DOHH2 (cell line): ENCODE data around the gene PTPRC.

Experiments
- H3F3A ChIP-seq: fragments of 200-600 bp; sonication (generic), shearing (Covaris generic); 2 replicates; pipeline ENCODE4 v1.6.0; 2016; ENCODE audit warnings: antibody characterized with exemption, mild to moderate bottlenecking; ENCODE audit not compliant: control insufficient read depth, insufficient read depth
- H3K27ac ChIP-seq: fragments of 200-600 bp; sonication (generic); 2 replicates; pipeline ENCODE4 v1.5.1; 2014; ENCODE audit warnings: low read depth, mild to moderate bottlenecking, low read length, moderate library complexity
- H3K27me3 ChIP-seq: fragments of 200-600 bp; sonication (generic); 2 replicates; pipeline ENCODE4 v1.6.1; 2014; ENCODE audit warnings: mild to moderate bottlenecking, low read length, mixed read lengths; ENCODE audit not compliant: control insufficient read depth
- H3K36me3 ChIP-seq: fragments of 200-600 bp; sonication (generic); 2 replicates; pipeline ENCODE4 v1.6.1; 2014; ENCODE audit warnings: mild to moderate bottlenecking, low read length, moderate library complexity, mixed read lengths; ENCODE audit not compliant: control insufficient read depth
- H3K4me1 ChIP-seq: fragments of 200-600 bp; sonication (generic); 2 replicates; pipeline ENCODE4 v1.6.1; 2014; ENCODE audit warnings: mild to moderate bottlenecking, low read length, mixed read lengths; ENCODE audit not compliant: control insufficient read depth
- H3K4me2 ChIP-seq: fragments of 200-600 bp; sonication (generic); 2 replicates; pipeline ENCODE4 v1.6.0; 2014; ENCODE audit warnings: mild to moderate bottlenecking, low read length, moderate library complexity
- H3K4me3 ChIP-seq: fragments of 200-600 bp; sonication (generic); 2 replicates; pipeline ENCODE4 v1.5.1; 2014; ENCODE audit warnings: mild to moderate bottlenecking, low read length, mixed read lengths
- H3K79me2 ChIP-seq: fragments of 200-600 bp; sonication (generic); 2 replicates; pipeline ENCODE4 v1.6.1; 2014; ENCODE audit warnings: mild to moderate bottlenecking, low read length, mixed read lengths; ENCODE audit not compliant: control insufficient read depth
- H3K9me2 ChIP-seq: fragments of 200-600 bp; sonication (generic); replicated peaks from 2 replicates; pipeline ENCODE4 v1.6.1; 2014; ENCODE audit warnings: mild to moderate bottlenecking, low read length, mixed read lengths; ENCODE audit not compliant: control insufficient read depth
- H3K9me3 ChIP-seq: fragments of 200-600 bp; sonication (generic); 2 replicates; pipeline ENCODE4 v1.6.1; 2014; ENCODE audit warnings: antibody characterized with exemption, low read length, mixed read lengths; ENCODE audit not compliant: control insufficient read depth, insufficient read depth
- H4K20me1 ChIP-seq: fragments of 200-600 bp; sonication (generic); 2 replicates; pipeline ENCODE4 v1.6.0; 2014; ENCODE audit warnings: low read depth, mild to moderate bottlenecking, antibody characterized with exemption, low read length, moderate library complexity; ENCODE audit not compliant: control insufficient read depth, insufficient read depth
- CTCF ChIP-seq: fragments of 200-600 bp; sonication (generic); IDR thresholded peaks from one replicate; pipeline ENCODE4 v1.5.1; 2014; ENCODE audit warnings: antibody characterized with exemption, mild to moderate bottlenecking, low read depth, low read length; ENCODE audit not compliant: poor library complexity, severe bottlenecking
- EZH2phosphoT487 ChIP-seq: fragments of 200-600 bp; sonication (generic); IDR thresholded peaks from 2 replicates; pipeline ENCODE4 v1.6.1; 2017; ENCODE audit warnings: borderline replicate concordance, mild to moderate bottlenecking, antibody characterized with exemption, low read length, moderate library complexity, mixed read lengths

Gene PTPRC

GRCh38 chr1:198610362-198610761, 28.5 kb upstream of the PTPRC start:
- no peaks in the 10 kb centered on the region for H3K9me2 ChIP-seq
- no peak overlapping the region for H3K4me2 ChIP-seq
- H3K9me3 ChIP-seq, result no peaks in the 10 kb centered on the region
- H3K27ac ChIP-seq, result no peak overlapping the region
- no peaks in the 10 kb centered on the region for H3K79me2 ChIP-seq
- peaks cover 9% of the 10 kb centered on the region for H3F3A ChIP-seq
- H3K27me3 ChIP-seq, result no peaks in the 10 kb centered on the region
- peaks cover 59% of the 10 kb centered on the region for H3K4me1 ChIP-seq
- H3K4me3 ChIP-seq, result no peak overlapping the region
- TF ChIP-seq EZH2phosphoT487 (no peak), CTCF (no peak)
- H4K20me1 ChIP-seq, result no peaks in the 10 kb centered on the region
- no peaks in the 10 kb centered on the region; the same call in 1 of the 2 replicates for H3K36me3 ChIP-seq

- Histone ChIP-seq H4K20me1 (no peaks in the 10 kb centered on the region), H3K36me3 (no peaks in the 10 kb centered on the region; the same call in 1 of the 2 replicates), H3K27me3 (no peaks in the 10 kb centered on the region), H3F3A (peaks cover 7% of the 10 kb centered on the region), H3K4me1 (peaks cover 59% of the 10 kb centered on the region), H3K27ac (no peak overlapping the region), H3K9me2 (no peaks in the 10 kb centered on the region), H3K4me3 (no peak overlapping the region), H3K4me2 (no peak overlapping the region), H3K79me2 (no peaks in the 10 kb centered on the region), H3K9me3 (no peaks in the 10 kb centered on the region)
- TF ChIP-seq CTCF (no peak), EZH2phosphoT487 (no peak)
These were observed 27.6 kb upstream of the PTPRC start for GRCh38 chr1:198611219-198611618.

GRCh38 chr1:198612471-198613260, 26.2 kb upstream of the PTPRC start:
- Histone ChIP-seq H3K9me2 (no peaks in the 10 kb centered on the region), H3K4me3 (no peak overlapping the region), H3K4me2 (peak overlapping the region; percentile 20), H4K20me1 (no peaks in the 10 kb centered on the region), H3K4me1 (peaks cover 71% of the 10 kb centered on the region), H3K9me3 (no peaks in the 10 kb centered on the region), H3K79me2 (no peaks in the 10 kb centered on the region), H3K36me3 (no peaks in the 10 kb centered on the region; the same call in 1 of the 2 replicates), H3K27me3 (no peaks in the 10 kb centered on the region), H3F3A (peaks cover 7% of the 10 kb centered on the region), H3K27ac (no peak overlapping the region)
- TF ChIP-seq EZH2phosphoT487, result no peak
- TF ChIP-seq CTCF, result no peak
